Inflammatory macrophage treated with lipopolysaccharide for 1 hour (primary cell): ENCODE data around the gene CCL4.
A peak's percentile ranks its signal among the peaks of the same experiment; 100 is the strongest.

Experiments
- DNase-seq, 2 donors: peaks; one replicate each; pipeline ENCODE4 v3.0.0-alpha.2; 2020 to 2022

Gene CCL4

DNA sequence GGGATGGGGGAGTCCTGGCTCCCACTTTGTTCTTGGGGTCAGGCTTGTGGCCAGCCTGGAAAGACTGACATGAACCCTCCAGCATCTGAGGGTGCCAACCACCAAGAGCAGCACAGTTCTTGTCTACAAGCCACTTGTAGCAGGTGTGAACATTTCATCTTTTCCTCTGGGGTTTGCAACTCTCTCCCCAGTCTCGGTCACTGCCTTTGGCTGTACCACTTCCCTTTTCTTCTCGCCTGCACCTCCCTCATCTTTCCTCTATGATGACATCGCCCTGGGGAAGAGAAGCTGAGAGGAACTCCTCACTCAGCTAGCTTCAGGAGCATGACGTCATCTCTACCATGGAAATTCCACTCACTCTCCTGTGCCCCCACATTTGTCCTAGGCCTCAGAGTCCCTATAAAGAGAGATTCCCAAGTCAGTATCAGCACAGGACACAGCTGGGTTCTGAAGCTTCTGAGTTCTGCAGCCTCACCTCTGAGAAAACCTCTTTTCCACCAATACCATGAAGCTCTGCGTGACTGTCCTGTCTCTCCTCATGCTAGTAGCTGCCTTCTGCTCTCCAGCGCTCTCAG is at the start of gene CCL4:
Gene CCL4, plus strand, starts transcription at position 427 of the 575 bp plus-strand sequence. Its CDS starts 79 bp downstream, at position 506.
- peak; percentile 97 to 99 for DNase-seq

DNA sequence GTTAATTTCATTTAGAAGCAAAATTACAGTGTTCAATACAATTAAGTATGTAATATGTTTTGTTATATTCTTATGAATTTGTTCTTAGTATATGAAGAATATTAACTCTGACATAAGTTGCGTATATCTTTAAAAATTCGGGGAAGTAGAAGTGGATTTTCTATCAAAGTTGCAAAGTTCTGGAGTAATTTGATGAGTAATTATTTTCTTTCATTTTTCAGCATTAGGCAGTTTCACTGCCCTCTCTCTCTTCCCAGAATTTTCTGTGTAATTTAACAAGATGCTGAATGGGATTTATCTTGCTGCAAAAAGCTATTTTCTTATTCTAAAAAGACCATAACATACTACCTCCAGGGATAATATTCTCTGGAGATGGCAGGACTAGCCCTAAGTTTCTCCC is 48.5 kb upstream of the CCL4 start:
- DNase-seq: peak; percentile 57 to 66

DNA sequence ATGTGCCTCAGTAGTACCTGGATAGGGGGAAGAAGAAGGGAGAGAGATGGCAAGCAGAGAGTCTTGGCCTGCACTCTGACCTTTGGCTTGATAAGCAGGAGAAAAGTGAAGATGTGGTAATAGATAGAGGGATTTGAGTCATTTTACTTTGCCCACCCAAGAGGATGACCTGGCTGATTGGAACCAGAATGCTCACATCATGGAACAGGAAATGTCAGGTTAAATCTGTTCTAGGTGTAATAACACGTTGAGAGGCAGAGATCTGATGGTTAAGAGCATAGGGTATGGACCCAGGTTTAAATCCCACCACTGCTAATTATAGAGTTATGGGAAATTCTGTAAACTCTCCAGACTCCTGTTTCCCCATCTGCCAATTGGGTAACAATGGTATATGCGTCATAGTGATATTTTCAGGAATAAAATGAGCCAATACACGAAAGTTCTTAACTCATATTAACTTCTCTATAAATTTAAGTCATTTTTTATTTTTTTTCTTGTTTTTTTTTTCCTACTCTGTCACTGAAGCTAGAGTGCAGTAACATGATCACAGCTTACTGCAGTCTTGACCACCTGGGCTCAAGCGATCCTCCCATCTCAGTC is 47.6 kb upstream of the CCL4 start:
- DNase-seq: peak; percentile 96 to 98

DNA sequence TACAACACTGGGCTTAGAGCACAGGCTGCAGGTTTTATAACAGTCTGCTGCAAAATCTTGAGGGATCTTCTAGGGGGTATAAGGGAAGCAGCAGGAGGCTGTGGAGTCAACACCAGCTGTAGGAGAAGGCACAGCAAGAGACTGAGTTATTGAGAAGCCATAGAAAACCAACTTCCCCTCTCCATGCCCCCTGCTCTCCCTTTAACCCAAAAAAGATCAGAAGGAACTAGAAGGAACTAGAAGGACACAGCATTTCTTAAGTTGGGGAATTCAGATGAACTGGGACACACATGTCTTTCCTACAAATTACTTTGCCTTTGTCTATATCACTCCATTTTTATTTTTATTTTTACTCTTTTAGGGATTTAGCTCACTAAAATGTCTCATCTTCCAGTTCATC is 45.7 kb upstream of the CCL4 start:
- peak; percentile 82 to 89 for DNase-seq

DNA sequence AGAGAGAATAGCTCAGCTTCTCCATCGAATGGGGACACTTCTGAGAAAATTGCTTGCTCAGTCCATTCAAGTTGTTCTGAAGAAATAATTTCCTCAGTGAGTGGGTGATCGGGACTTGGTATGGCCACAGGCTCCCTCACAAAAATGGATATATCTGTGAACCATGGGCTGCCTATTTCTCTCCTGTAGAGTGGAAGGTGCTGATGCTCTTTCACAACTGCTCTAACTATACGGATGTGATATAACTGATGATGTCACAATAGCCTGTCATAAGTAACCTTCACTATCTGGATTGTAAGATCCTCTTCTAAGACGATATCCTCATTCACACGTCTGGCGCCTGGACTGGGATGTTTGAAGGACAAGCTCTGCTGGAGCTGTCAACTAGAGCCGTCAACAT is 44.2 kb upstream of the CCL4 start:
- DNase-seq: peak; percentile 51 to 65

DNA sequence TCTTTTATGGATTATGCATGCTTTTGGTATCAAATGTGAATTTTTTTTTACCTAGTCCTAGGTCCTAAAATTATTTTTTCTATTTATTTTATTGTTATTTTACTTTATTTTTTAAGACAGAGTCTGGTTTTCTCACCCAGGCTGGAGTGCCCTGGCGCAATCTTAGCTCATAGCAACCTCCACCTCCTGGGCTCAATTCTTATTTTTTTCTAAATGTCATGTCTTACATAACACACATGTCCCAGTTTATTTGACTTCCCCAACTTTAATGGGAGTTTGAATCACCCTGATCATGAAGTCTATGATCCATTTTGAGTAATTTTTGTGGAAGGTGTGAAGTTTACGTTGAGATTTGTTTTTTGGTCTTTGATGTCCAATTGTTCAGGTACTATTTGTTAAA is 42.8 kb upstream of the CCL4 start:
- peak; percentile 34 to 46 for DNase-seq

DNA sequence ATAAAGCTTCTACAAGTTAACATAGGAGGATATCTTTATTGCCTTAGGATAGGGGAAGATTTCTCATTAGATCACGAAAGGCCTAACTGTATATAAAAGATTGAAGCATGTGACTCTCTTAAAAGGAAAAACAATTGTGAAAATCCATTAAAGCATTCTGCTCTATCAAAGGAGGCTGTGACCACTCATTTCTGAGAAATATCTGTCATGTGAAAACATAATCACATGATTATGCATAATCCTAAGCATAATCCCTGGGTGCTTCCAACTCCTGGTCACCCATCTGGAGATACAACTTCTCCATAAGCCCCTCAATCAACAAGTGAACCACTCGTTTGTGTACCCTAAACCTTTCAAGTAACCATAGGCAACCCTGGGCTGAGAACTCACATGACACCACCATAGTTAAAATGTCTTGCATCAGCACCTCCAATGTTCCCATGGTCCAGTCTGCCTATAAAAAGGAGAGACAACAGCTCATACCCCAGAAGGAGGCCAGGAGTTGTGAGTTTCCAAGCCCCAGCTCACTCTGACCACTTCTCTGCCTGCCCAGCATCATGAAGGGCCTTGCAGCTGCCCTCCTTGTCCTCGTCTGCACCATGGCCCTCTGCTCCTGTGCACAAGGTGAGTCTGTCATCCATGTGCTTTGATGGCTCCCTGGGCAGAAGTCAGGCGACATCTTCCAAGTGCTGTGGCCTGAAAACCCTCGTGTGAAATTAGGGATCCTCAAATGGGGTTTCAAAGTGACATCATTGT is 39.7 kb upstream of the CCL4 start, which contains the start of gene CCL18:
Gene CCL18, plus strand, starts transcription at position 487 of the 756 bp plus-strand sequence. Its CDS starts 71 bp downstream, at position 558.
- DNase-seq: peak in 1 of 2 donors; percentile 53

DNA sequence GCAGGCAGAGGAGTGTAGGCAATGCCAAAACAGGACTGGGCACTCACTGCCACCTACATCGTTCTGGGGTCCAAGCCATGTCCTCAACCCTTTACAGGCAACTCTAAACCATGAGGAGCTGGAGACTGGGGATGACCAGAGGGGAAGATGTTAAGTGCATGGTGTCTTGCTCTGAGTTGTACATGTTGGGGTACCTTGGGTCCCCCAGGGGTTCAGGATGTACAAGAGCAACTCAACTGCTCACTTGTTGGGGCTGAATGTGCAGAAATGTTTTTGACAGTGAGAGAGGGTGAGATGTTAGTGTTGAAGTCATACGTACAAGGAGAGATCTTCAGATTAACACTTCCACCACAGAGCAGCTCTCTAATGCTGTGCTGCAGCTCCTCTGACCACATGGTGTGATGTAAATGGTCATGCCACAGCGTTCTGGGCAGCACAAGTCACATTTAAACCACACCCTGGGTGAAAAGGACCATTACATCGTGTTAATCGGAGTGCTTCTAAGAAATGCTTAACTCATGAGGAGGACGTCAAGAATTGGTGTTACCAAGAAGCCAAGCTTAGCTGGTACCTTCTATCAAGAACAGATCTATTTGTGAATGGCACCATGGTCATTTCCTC is 37.2 kb upstream of the CCL4 start:
- peak; percentile 30 to 33 for DNase-seq

DNA sequence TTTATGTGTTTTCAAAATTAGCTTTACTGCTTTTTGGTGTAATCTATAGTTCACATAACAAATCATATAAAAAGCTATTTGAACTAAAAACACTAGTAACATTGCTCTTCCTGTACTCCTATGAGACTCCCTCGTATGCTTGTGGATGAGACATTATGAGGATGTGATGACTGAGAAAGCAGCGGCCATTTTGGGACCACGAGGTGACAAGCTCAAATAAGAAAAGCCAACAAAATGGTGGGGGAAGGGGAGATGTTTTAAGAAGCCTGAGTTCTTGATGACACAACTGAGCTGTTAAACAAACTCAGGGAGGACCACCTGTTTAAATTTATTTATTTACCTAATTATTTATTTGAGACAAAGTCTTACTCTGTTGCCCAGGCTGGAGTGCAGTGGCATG is 35.1 kb upstream of the CCL4 start:
- peak in 1 of 2 donors; percentile 42 for DNase-seq

DNA sequence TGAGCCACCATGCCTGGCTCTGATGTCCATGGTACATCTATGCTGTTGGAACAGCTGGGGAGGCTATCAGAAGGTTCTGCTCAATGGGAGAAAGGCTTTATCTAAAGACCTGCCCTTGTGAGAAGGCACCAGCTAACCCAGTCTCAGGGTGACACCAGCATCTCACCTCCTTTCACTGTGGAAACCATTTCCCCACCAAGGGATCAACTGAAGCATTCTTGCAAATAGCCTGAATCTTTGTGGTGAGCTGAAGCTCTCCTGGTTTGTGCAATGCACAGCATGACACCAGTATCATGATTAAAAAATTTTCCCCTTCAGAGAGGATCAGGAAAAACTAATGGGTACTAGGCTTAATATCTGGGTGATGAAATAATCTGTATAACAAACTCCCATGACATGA is 34.5 kb upstream of the CCL4 start:
- peak; percentile 64 to 86 for DNase-seq

DNA sequence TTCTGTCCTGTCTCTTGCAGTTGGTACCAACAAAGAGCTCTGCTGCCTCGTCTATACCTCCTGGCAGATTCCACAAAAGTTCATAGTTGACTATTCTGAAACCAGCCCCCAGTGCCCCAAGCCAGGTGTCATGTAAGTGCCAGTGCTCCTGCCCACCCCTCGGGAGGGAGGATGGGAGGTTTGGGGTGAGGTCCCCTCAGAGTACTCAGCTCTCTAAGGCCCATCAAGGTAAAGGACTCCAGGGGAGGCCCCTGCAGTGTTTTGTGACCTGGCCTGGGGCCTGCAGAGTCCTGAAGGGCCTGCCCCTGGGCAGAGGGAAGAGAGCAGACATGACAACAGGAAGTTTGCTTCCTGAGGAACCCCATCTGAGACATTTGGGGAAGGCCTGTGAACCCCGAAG is 33.2 kb upstream of the CCL4 start:
- peak in 1 of 2 donors; percentile 35 for DNase-seq

DNA sequence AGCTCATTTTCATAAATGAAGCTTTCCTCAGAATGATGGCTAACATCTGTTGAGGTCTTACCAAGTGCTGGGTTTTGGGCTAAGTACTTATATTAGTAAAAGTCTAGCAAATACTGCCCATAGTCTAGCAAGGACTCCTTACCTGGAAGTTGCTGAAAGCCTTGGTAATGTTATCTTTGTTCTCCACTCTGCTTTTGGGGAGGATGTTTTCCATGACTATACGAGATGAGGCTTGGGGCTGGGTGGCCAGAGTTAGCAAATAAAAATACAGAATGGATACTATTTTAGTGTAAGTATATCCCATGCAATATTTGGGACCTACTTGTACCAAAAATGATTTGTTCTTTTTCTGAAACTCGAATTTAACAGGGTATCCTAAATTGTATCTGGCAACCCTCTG is 31.9 kb upstream of the CCL4 start:
- no peak for DNase-seq

DNA sequence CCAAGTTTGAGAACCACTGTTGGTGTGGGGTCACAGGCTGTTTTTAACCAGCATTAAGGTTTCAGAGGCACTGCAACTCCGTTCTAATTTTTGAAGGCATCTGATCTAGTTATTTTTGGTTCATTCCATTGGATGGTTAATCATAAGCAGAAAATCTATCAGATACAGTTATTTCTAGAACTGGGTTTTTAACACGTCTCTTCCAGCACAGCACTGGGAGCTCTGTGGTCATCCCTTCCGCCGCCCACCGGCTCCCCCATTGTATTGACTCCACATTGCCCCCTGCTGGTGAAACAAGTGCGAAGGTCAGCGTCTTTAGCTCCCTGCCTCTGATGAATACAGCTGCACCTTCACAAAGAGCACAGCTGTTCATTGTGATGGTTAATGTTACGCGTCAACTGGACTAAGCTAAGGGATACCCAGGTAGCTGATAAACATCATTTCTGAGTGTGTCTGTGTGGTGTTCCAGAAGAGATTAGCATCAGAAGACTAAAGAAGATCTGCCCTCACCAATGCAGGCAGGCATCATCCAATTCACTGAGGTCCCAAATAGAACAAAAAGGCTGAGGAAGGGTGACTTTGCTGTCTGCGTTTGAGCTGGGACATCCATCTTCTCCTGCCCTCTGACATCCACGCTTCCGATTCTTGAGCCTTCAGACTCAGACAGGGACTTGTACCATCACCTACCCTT is 31.1 kb upstream of the CCL4 start:
- peak; percentile 79 to 97 for DNase-seq

DNA sequence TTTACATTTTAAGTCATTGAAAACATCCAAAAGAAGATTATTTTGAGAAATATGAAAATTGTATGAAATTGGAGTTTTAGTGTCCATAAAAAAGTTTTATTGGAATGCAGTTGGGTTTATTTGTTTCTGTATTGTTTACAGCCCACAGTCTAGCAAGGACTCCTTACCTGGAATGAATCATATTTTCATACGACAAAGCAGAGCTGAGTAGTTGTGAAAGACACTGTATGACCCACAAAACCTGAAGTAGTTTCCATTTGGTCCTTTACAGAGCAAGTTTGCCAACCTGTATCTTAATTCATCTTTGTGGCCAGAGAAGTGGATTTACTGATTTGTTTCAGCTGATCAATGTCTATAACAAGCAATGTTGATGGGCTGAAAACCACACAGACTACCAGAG is 29.3 kb upstream of the CCL4 start:
- no peak for DNase-seq

DNA sequence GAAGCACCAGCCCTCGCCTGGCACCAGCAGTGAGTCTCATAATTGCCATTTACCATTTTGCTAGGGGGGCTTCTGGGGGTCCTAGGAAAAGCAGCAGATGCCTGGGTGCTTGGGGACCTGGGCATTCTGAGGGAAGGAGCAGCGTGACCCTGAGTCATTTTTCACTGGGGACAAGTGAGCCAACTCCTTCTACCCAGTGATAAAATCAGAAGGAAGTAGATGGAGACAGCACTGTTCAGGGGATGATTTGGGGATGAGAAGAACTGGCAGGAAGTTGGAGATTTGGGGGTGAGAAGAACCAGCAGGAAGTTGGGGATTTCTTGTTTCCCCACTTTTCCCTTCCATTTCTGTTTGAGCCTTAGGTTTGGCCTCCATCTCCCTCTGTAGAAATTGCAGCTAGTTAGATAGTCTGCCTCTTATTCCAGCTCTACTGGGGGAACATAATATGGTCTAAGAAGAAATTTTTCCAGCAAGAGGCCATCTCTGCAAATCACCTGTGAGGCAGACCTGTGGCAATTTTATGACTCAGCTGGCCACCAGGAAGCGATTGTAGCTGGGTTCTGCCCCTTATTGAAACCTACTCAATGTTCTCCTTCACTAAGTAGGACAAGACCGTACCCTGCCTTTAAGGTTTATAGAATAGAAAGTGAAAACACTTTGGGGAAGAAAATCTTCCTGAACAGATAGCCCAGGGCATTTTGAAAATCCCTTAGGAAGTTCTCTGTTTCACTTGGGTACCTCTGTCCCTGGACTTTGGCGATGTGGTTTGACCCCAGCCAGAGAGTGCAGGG is 21.8 kb upstream of the CCL4 start:
- DNase-seq: peak; percentile 38 to 69

DNA sequence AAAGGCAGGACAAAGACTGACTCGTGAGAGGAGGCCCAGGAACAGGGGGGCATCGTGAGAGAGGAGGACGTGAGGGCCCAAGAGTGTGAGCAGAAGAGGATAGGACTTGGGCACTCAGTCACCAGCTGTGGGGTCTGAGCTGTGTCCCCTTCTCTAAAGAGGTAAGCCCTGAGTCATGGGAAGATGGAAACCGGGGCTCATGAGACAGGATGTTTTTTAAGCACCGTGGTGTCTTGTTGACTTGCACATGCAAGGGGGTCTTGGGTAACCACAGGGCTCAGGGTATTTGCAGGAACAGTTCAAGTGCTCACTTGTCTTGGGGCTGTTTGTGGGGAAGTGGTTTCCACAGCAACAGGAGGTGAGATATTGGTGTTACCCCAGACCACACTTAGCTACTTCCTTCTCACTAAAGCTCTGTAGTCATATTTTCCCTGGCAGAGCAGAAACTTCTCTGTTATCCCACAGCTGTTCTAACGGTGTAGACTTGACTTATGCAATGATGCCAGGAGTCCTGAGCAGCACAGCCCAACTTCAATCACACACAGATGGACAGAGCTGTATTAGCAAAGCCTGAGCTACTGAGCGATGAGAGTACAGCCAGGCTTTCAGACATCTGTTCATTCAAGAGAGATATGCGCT is 21.0 kb upstream of the CCL4 start:
- peak; percentile 78 to 89 for DNase-seq

DNA sequence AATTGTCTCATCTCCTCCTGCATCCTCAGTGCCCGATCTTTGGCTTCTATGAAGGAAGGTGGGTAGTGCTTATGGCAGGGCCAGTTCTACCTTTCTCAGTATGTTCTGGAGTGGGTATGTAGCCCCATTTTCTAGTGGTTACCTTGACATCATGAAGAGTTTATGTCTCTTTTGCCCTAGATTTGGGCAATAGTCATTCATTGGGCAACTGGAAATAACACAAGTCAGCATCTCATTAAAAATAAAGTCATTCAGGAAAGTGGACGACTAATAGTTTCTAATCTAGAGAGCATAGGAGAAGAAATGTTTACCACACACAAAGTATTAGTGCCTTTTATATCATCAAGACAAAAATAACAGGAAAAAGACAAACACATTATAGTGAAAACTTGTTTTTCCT is 19.9 kb upstream of the CCL4 start:
- DNase-seq: peak in 1 of 2 donors; percentile 74

DNA sequence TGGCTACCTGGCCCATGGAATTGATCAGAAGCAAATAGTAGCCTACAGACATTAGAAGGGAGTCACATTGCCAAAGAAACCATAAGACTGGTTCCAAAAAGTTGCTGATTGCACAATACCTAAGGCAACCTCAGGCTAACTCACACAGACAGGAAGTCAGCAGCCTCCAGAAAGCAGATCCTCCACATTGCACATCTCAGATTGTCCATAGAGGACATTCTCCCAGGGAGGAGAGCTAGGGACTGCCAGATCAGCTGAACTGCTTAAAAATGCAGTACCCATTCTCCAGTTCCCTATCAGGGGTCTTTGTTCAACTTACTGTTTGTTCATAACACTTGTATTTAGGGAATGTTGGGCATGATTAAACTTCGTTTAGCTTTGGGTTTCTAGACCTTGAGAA is 17.9 kb upstream of the CCL4 start:
- peak; percentile 89 to 90 for DNase-seq

DNA sequence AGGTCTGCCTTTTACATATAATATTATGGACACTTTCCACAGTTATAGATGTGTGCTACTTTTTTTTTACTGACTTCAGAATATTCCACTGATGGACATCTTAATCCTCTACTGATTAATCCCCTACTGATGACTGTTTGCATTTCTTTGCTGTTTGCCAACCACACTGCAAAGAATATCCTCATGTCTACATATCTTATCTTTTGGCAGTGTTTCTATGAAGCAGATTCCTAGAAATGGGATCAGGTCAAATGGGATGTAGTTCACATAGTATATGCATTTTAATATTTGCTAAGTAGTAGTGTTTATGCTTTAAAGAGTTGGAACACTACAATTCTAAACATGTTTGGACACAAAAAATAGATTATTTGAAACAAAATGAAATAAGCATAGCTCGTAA is 16.8 kb upstream of the CCL4 start:
- DNase-seq: peak; percentile 56 to 75

DNA sequence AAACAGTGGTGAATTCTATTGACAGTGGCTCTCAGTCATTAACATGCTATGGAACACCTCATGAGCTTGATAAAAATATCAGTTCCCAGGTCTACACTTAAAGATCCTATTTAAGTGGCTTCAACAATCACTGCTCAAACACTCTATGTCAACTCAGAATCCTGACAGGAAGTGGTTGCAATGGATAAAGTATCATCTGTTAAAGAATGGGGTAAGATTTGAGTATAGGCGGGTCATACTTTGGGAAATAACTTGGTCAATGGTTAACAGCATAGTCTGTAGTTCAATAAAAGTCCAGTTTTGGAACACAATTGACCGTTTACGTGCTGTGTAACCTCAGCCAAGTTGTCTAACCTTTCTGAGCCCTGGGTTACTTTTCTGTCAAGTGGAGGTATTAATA is 16.2 kb upstream of the CCL4 start:
- DNase-seq: peak; percentile 64 to 77

DNA sequence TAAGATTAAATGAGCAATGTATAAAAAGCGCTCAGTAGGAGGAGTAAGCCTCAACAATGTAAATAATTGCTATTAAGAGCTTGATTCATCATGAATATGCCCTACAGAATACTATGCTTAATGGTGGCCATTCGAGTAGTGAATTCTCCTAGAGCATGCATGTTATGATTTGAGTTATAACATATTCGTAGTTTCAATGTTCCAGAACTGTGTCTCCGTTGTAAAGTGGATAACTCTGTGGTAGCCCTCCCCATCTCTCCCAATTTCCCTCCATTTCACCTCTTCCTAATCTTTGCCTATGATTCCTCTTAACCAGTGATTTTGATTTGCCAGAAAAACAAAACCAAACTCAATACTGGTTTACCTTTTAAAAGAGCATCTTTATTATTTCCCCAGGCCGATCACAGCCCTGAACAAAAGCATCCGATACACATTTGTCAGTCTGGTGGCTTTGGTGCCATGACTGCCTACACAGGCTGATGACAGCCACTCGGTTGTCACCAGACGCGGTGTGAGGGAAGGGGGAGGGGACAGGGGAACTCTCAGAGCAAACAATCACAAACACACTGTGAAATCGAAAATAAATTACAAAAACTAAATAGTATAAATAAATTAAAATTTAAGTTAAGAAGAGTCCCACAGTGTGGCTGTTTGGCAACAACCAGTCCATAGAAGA is 15.6 kb upstream of the CCL4 start:
- DNase-seq: peak; percentile 78 to 91
